Spleen (tissue), 7 donors: Measurements from ENCODE around the gene KLLN.

ENCODE experiments used
- POLR2A ChIP-seq, 3 donors: fragments of 450-650 bp; IDR thresholded peaks; one replicate each; pipeline ENCODE4 v1.5.1; 2017; ENCODE audit warnings: antibody characterized with exemption in 3 of 3, mild to moderate bottlenecking in 1 of 3
- POLR2AphosphoS5 ChIP-seq, 3 donors: sonication (generic); formaldehyde crosslinking; IDR thresholded peaks; one replicate each; pipeline ENCODE4 v1.5.1; 2017; ENCODE audit warnings: antibody characterized with exemption in 3 of 3
- TF ChIP-seq, protein P1 (sequence below), 11 experiments: fragments of 200-600 bp in 7 of 11; fragments of 450-650 bp in 4 of 11; sonication (generic) in 4 of 11; IDR thresholded peaks in 8 of 11; conservative IDR thresholded peaks in 3 of 11; 1 replicate in 7 of 11; 2 replicates in 4 of 11; pipeline versions ENCODE4 v1.4.0 to v1.8.0; 2016 to 2021; ENCODE audit warnings: antibody characterized with exemption in 11 of 11, inconsistent platforms in 4 of 11, mild to moderate bottlenecking in 1 of 11
- donor health status: DM: no; HTN: no; CAD: no; lungs with moderate emphysema.
- donor health status: DM: no; HTN: no; CAD: no.
- donor health status: DM: no; HTN: no; CAD: no.

DNA sequence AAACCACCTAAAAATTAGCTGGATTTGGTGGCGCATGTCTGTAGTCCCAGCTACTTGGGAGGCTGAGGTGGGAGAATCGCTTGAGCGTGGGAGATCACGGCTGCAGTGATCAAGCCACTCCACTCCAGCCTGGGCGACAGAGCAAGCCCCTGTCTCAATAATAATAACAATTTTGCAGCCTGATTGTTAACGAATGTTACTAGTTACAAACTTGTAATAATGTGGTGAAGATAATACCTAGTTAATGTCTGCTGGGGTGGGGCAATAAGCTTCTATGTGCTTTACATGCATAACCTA lies 44.1 kb downstream of the KLLN start:
- TF ChIP-seq, protein P1, sequence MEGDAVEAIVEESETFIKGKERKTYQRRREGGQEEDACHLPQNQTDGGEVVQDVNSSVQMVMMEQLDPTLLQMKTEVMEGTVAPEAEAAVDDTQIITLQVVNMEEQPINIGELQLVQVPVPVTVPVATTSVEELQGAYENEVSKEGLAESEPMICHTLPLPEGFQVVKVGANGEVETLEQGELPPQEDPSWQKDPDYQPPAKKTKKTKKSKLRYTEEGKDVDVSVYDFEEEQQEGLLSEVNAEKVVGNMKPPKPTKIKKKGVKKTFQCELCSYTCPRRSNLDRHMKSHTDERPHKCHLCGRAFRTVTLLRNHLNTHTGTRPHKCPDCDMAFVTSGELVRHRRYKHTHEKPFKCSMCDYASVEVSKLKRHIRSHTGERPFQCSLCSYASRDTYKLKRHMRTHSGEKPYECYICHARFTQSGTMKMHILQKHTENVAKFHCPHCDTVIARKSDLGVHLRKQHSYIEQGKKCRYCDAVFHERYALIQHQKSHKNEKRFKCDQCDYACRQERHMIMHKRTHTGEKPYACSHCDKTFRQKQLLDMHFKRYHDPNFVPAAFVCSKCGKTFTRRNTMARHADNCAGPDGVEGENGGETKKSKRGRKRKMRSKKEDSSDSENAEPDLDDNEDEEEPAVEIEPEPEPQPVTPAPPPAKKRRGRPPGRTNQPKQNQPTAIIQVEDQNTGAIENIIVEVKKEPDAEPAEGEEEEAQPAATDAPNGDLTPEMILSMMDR (IDR thresholded peaks at IDR 0.05 in 8 of 11, conservative IDR thresholded peaks at IDR 0.05 in 3 of 11), result no peak
- TF ChIP-seq POLR2AphosphoS5 (IDR thresholded peaks at IDR 0.05), result no peak
- no peak for TF ChIP-seq POLR2A (IDR thresholded peaks at IDR 0.05)
